Chondrocyte (in vitro differentiated cells): ENCODE data around the gene MRPL28. TPM values are rescaled to one million over a fixed set of nuclear protein-coding genes. Genes with fewer than 3 reads are reported as not detected.

ENCODE experiments used
- DNase-seq: peaks from one replicate; pipeline ENCODE4 v3.0.0; 2021; ENCODE audit warnings: mixed read lengths, low spot score
- H3K27ac Mint-ChIP-seq: one replicate; pipeline ENCODE4 v1.8.0; 2021; ENCODE audit warnings: mild to moderate bottlenecking, moderate library complexity, mixed read lengths; ENCODE audit not compliant: unreplicated experiment
- H3K27me3 Mint-ChIP-seq: 2 replicates; pipeline ENCODE4 v1.8.0; 2021; ENCODE audit warnings: low read depth, mixed read lengths
- H3K36me3 Mint-ChIP-seq: 2 replicates; pipeline ENCODE4 v1.8.0; 2021; ENCODE audit warnings: low read depth, mixed read lengths
- H3K4me1 Mint-ChIP-seq: 2 replicates; pipeline ENCODE4 v1.8.0; 2021; ENCODE audit warnings: low read depth, mild to moderate bottlenecking, mixed read lengths
- H3K4me3 Mint-ChIP-seq: one replicate; pipeline ENCODE4 v1.8.0; 2021; ENCODE audit warnings: mild to moderate bottlenecking, moderate library complexity, mixed read lengths; ENCODE audit not compliant: unreplicated experiment
- H3K9me3 Mint-ChIP-seq: 2 replicates; pipeline ENCODE4 v1.8.0; 2021; ENCODE audit warnings: low read depth, mixed read lengths
- CTCF ChIP-seq: fragments of 200-600 bp; sonication (generic); IDR thresholded peaks from 2 replicates; pipeline ENCODE4 v1.5.0; 2021; ENCODE audit warnings: antibody characterized with exemption, mild to moderate bottlenecking, moderate library complexity
- total RNA-seq: library from RNA; stranded (reverse); gene quantifications from 3 replicates; pipeline ENCODE4 v1.2.1, GENCODE V29; 2021

Gene MRPL28
- total RNA-seq, 1 donor from 2014 or later, result 53.4 TPM

DNA sequence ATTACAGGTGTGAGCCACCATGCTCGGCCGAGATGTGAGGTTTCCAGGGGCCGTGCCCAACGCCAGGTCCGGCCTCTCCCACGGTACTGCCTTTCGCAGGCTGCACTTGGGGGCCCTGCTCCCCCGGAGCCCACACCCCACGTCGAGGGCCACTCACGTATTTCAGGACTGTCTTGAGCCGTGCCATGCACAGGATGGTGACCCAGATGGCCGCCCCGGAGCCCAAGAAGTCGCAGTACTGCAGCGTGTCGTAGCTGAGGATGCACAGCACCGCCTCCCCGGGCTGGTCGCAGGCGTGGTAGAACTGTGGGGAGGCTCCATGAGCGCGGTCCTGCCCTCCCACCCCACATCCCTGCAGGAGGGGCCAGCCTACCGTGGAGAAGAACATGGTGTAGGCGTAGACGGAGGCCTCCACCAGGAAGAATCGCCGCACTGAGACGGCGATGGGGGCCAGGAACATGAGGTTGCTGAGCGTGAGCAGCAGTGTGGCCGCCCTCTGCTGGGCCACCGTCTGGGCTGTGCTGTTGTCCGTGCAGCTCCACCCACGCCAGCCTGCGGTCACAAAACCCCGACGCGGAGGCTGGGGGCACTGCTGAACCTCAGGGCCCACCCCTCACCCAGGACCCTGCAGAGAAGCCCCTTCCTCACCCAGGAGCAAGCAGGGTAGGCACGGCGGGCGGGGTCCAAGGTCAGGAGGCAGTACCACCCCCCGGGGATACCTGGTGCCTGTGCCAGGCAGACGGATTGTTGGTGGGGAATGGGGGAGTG lies 3.7 kb upstream of the MRPL28 start:
- Mint-ChIP-seq H3K27me3 (no peaks in the 10 kb centered on the region), H3K9me3 (no peaks in the 10 kb centered on the region), H3K27ac (no peak overlapping the region), H3K4me3 (no peak overlapping the region), H3K36me3 (peaks cover 5% of the 10 kb centered on the region), H3K4me1 (peaks cover 11% of the 10 kb centered on the region)
- peak; percentile 83 for DNase-seq
- no peak for TF ChIP-seq CTCF

- no peak for DNase-seq
- H3K4me1 Mint-ChIP-seq, result peaks cover 11% of the 10 kb centered on the region
- H3K27ac Mint-ChIP-seq, result no peak overlapping the region
- no peak for TF ChIP-seq CTCF
- H3K4me3 Mint-ChIP-seq, result no peak overlapping the region
- no peaks in the 10 kb centered on the region for H3K27me3 Mint-ChIP-seq
- H3K36me3 Mint-ChIP-seq, result peaks cover 5% of the 10 kb centered on the region
- no peaks in the 10 kb centered on the region for H3K9me3 Mint-ChIP-seq
Observed at GRCh38 chr16:373020-373598, 2.8 kb upstream of the MRPL28 start.

DNA sequence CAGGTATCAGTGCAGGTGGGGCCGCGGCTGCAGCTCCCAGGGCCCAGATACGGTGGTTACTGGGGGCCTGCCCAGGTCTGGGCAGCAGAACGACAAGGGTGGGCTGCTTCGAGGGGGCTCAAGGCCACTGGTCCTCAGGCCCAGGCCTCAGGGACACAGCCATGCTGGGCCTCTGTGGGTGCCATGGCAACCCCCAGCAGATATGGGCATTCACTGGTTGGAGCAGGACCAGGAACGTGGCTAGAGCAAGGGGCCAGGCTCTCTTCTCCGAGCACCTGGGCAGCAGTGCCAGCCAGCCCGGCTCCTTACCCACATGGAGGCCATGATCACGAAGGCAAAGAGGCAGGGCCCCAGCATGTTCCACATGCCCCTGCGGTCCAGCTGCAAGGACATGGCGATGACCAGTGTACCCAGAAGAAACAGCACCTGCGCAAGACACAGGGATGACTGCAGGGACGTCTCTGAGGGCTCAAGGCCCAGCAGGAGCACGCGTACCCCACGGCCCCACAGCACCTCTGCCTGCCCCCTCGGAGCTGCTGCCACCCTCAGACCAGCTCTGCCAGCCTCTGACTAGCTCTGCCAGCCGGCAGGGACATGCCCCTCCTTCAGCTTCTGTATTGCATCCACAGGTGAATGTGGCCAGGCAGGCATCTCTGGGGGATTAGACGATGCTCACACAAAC lies 2.1 kb upstream of the MRPL28 start:
- Mint-ChIP-seq H3K9me3 (no peaks in the 10 kb centered on the region), H3K36me3 (peaks cover 6% of the 10 kb centered on the region), H3K4me1 (peaks cover 11% of the 10 kb centered on the region), H3K27me3 (no peaks in the 10 kb centered on the region), H3K4me3 (no peak overlapping the region), H3K27ac (no peak overlapping the region)
- no peak for TF ChIP-seq CTCF
- DNase-seq, result no peak

GRCh38 chr16:371515-372301 lies 1.4 kb upstream of the MRPL28 start:
- H3K4me1 Mint-ChIP-seq, result peaks cover 11% of the 10 kb centered on the region
- H3K27ac Mint-ChIP-seq, result peak overlapping the region; percentile 36
- H3K4me3 Mint-ChIP-seq, result no peak overlapping the region
- no peaks in the 10 kb centered on the region for H3K27me3 Mint-ChIP-seq
- no peak for DNase-seq
- H3K36me3 Mint-ChIP-seq, result peaks cover 9% of the 10 kb centered on the region
- no peak for TF ChIP-seq CTCF
- H3K9me3 Mint-ChIP-seq, result no peaks in the 10 kb centered on the region

- Mint-ChIP-seq H3K27me3 (no peaks in the 10 kb centered on the region), H3K27ac (peak overlapping the region; percentile 89), H3K4me1 (peaks cover 11% of the 10 kb centered on the region), H3K36me3 (peaks cover 9% of the 10 kb centered on the region), H3K4me3 (peak overlapping the region; percentile 75), H3K9me3 (no peaks in the 10 kb centered on the region)
- TF ChIP-seq CTCF, result no peak
- DNase-seq, result no peak
Observed at GRCh38 chr16:370979-371514, 709 bp upstream of the MRPL28 start.
